HepG2 (cell line): ENCODE results near the gene VPS50. TPM values are rescaled to one million over a fixed set of nuclear protein-coding genes. Genes with fewer than 3 reads are reported as not detected.

Experiments used
- AHR ChIP-seq: IDR thresholded peaks from 2 replicates; pipeline ENCODE4 v1.6.1; 2018; ENCODE audit warnings: missing genetic modification reagents, missing compliant biosample characterization
- ARNTL ChIP-seq: sonication (generic); formaldehyde crosslinking; IDR thresholded peaks from 2 replicates; pipeline ENCODE4 v1.4.0; 2020; ENCODE audit warnings: mild to moderate bottlenecking, missing genetic modification reagents
- ATAD3A ChIP-seq: sonication (generic); formaldehyde crosslinking; IDR thresholded peaks from 2 replicates; pipeline ENCODE4 v1.4.0; 2020; ENCODE audit warnings: missing genetic modification reagents
- CHD2 ChIP-seq: IDR thresholded peaks from 2 replicates; pipeline ENCODE4 v1.6.1; 2011; ENCODE audit warnings: low read depth, low read length, improper control_type of control experiment
- CHD4 ChIP-seq: fragments of 200-600 bp; sonication (generic); IDR thresholded peaks from 2 replicates; pipeline ENCODE4 v1.7.0; 2017; ENCODE audit warnings: mild to moderate bottlenecking, low read length, borderline replicate concordance
- CREB3 ChIP-seq: sonication (generic); formaldehyde crosslinking; IDR thresholded peaks from 2 replicates; pipeline ENCODE4 v1.5.0; 2020; ENCODE audit warnings: missing genetic modification reagents
- FOSL1 ChIP-seq: sonication (generic); formaldehyde crosslinking; IDR thresholded peaks from 2 replicates; pipeline ENCODE4 v1.9.0; 2021; ENCODE audit warnings: missing genetic modification reagents, borderline replicate concordance
- HNF4A ChIP-seq: sonication (generic); formaldehyde crosslinking; IDR thresholded peaks from 2 replicates; pipeline ENCODE4 v1.4.0; 2020; ENCODE audit warnings: missing genetic modification reagents
- HNRNPUL1 ChIP-seq: fragments of 200-400 bp; formaldehyde crosslinking; IDR thresholded peaks from 2 replicates; pipeline ENCODE4 v1.6.1; 2017; ENCODE audit warnings: low read depth, mild to moderate bottlenecking, low read length, moderate library complexity
- ISX ChIP-seq: sonication (generic); formaldehyde crosslinking; conservative IDR thresholded peaks from 2 replicates; pipeline ENCODE4 v1.5.0; 2020; ENCODE audit warnings: missing genetic modification reagents
- MYC ChIP-seq: sonication (generic); formaldehyde crosslinking; IDR thresholded peaks from 2 replicates; pipeline ENCODE4 v1.9.0; 2021; ENCODE audit warnings: missing genetic modification reagents, borderline replicate concordance
- NCOA5 ChIP-seq: sonication (generic); formaldehyde crosslinking; IDR thresholded peaks from 2 replicates; pipeline ENCODE4 v1.4.0; 2020; ENCODE audit warnings: missing genetic modification reagents
- ONECUT2 ChIP-seq: sonication (generic); formaldehyde crosslinking; IDR thresholded peaks from 2 replicates; pipeline ENCODE4 v1.4.0; 2020; ENCODE audit warnings: missing genetic modification reagents
- SRY ChIP-seq: sonication (generic); formaldehyde crosslinking; IDR thresholded peaks from 2 replicates; pipeline ENCODE4 v1.8.0; 2022; ENCODE audit warnings: mild to moderate bottlenecking, missing genetic modification reagents
- TAF1 ChIP-seq: sonication (generic); formaldehyde crosslinking; IDR thresholded peaks from 2 replicates; pipeline ENCODE4 v1.4.0; 2020; ENCODE audit warnings: missing genetic modification reagents
- THAP11 ChIP-seq: IDR thresholded peaks from 2 replicates; pipeline ENCODE4 v1.6.1; 2016; ENCODE audit warnings: missing biosample characterization, missing genetic modification reagents
- THYN1 ChIP-seq: sonication (generic); formaldehyde crosslinking; IDR thresholded peaks from 2 replicates; pipeline ENCODE4 v1.8.1; 2023; ENCODE audit warnings: low read depth, mild to moderate bottlenecking, moderate library complexity, missing genetic modification reagents, borderline replicate concordance
- U2AF1 ChIP-seq: fragments of 200-400 bp; formaldehyde crosslinking; optimal IDR thresholded peaks from 2 replicates; pipeline ENCODE3; 2017; ENCODE audit warnings: mild to moderate bottlenecking, low read depth, low read length
- ZFY ChIP-seq: sonication (generic); formaldehyde crosslinking; IDR thresholded peaks from 2 replicates; pipeline ENCODE4 v1.4.0; 2020; ENCODE audit warnings: missing genetic modification reagents
- ZNF256 ChIP-seq: sonication (generic); formaldehyde crosslinking; conservative IDR thresholded peaks from 2 replicates; pipeline ENCODE4 v1.4.0; 2020; ENCODE audit warnings: missing genetic modification reagents
- ZNF382 ChIP-seq: sonication (generic); formaldehyde crosslinking; IDR thresholded peaks from 2 replicates; pipeline ENCODE4 v1.5.0; 2020; ENCODE audit warnings: missing genetic modification reagents, mild to moderate bottlenecking, borderline replicate concordance
- ZNF430 ChIP-seq: sonication (generic); formaldehyde crosslinking; IDR thresholded peaks from 2 replicates; pipeline ENCODE4 v1.9.0; 2021; ENCODE audit warnings: mild to moderate bottlenecking, missing genetic modification reagents
- ZNF460 ChIP-seq: sonication (generic); formaldehyde crosslinking; IDR thresholded peaks from 2 replicates; pipeline ENCODE4 v1.5.1; 2020; ENCODE audit warnings: missing genetic modification reagents, mild to moderate bottlenecking, borderline replicate concordance
- ZNF567 ChIP-seq: sonication (generic); formaldehyde crosslinking; IDR thresholded peaks from 2 replicates; pipeline ENCODE4 v1.8.1; 2023; ENCODE audit warnings: mild to moderate bottlenecking, missing genetic modification reagents, borderline replicate concordance
- ZNF598 ChIP-seq: sonication (generic); formaldehyde crosslinking; IDR thresholded peaks from 2 replicates; pipeline ENCODE4 v1.5.1; 2020; ENCODE audit warnings: mild to moderate bottlenecking, missing genetic modification reagents, borderline replicate concordance
- ZNF660 ChIP-seq: sonication (generic); formaldehyde crosslinking; IDR thresholded peaks from 2 replicates; pipeline ENCODE4 v1.5.1; 2020; ENCODE audit warnings: mild to moderate bottlenecking, low read depth, missing genetic modification reagents, borderline replicate concordance
- ZNF773 ChIP-seq: sonication (generic); formaldehyde crosslinking; IDR thresholded peaks from 2 replicates; pipeline ENCODE4 v1.4.0; 2020; ENCODE audit warnings: missing genetic modification reagents, borderline replicate concordance
- ZXDC ChIP-seq: sonication (generic); formaldehyde crosslinking; IDR thresholded peaks from 2 replicates; pipeline ENCODE4 v1.5.0; 2020; ENCODE audit warnings: mild to moderate bottlenecking, missing genetic modification reagents
- polyA plus RNA-seq, 8 experiments: library from polyadenylated mRNA; depleted of rRNA in 3 of 8; stranded (reverse) in 7 of 8; unstranded in 1 of 8; fragments of >200 nt; fragmentation: Illumina TruSeq in 4 of 8; extraction: Trizol in 4 of 8; gene quantifications; 2 replicates each; pipeline versions ENCODE4 v1.2.1 to v1.2.3, GENCODE V29; 2011 to 2016; ENCODE audit warnings: low read depth in 4 of 8, missing spikeins in 1 of 8, mixed read lengths in 1 of 8; ENCODE audit not compliant: insufficient read depth in 1 of 8
- total RNA-seq, 5 experiments: library from RNA; depleted of rRNA; stranded (reverse); fragments of >200 nt; fragmentation: Illumina TruSeq; extraction: Trizol; gene quantifications; 2 replicates each; pipeline ENCODE4 v1.2.3, GENCODE V29; 2016; ENCODE audit warnings: low read depth in 1 of 5

The VPS50 gene
- total and polyA plus RNA-seq, 2 of the 13 experiments (the other 11 are each of a cell fraction or from before 2014, with no cell fraction given): 10.3 to 20.4 TPM

GRCh38 chr7:93231799-93232672 lies at the start of gene VPS50 (continued):
- no peak; the same call in 1 of the 2 replicates for TF ChIP-seq ZNF598 (CRISPR knock-in tag)
- TF ChIP-seq ATAD3A (CRISPR knock-in tag): no peak
- no peak for TF ChIP-seq NCOA5 (CRISPR knock-in tag)
- TF ChIP-seq CHD2: no peak
- no peak for TF ChIP-seq ISX (CRISPR knock-in tag)
- TF ChIP-seq CHD4: no peak
- TF ChIP-seq U2AF1: peak; percentile 55
- no peak for TF ChIP-seq ZNF660
- TF ChIP-seq ZNF567: no peak
- peak; percentile 65 for TF ChIP-seq ARNTL (CRISPR knock-in tag)
- no peak for TF ChIP-seq HNF4A (CRISPR knock-in tag)
- no peak for TF ChIP-seq ZNF430 (CRISPR knock-in tag)
- peak; percentile 38; the same call in 1 of the 2 replicates for TF ChIP-seq MYC (CRISPR knock-in tag)
- TF ChIP-seq ZNF460 (CRISPR knock-in tag): no peak
- TF ChIP-seq THYN1 (CRISPR knock-in tag): no peak
- no peak for TF ChIP-seq ZNF382
- no peak for TF ChIP-seq CREB3 (CRISPR knock-in tag)
- TF ChIP-seq ZNF256 (CRISPR knock-in tag): no peak
- TF ChIP-seq FOSL1: no peak
- TF ChIP-seq ONECUT2 (CRISPR knock-in tag): no peak
- TF ChIP-seq TAF1 (CRISPR knock-in tag): peak; percentile 60; the same call in 1 of the 2 replicates
- TF ChIP-seq AHR (CRISPR knock-in tag): no peak
- TF ChIP-seq THAP11 (CRISPR knock-in tag): peak; percentile 100
- no peak; the same call in 1 of the 2 replicates for TF ChIP-seq ZXDC
- no peak for TF ChIP-seq ZNF773 (CRISPR knock-in tag)
- no peak for TF ChIP-seq HNRNPUL1
- TF ChIP-seq ZFY (CRISPR knock-in tag): peak; percentile 58
- TF ChIP-seq SRY (CRISPR knock-in tag): no peak
